Activated CD4-positive, alpha-beta T cell treated with anti-CD3 and anti-CD28 coated beads for 1 hour (primary cell): ENCODE results near the gene MYO1E.

Experiments used
- DNase-seq: peaks from one replicate; pipeline ENCODE4 v3.0.0-alpha.2; 2020

The MYO1E gene

GRCh38 chr15:59255680-59256336, 116.9 kb downstream of the MYO1E start:
- no peak for DNase-seq

- DNase-seq, result no peak
Observed at GRCh38 chr15:59252137-59252536, 120.5 kb downstream of the MYO1E start.

GRCh38 chr15:59251001-59251845, 121.4 kb downstream of the MYO1E start:
- DNase-seq, result no peak

GRCh38 chr15:59250249-59250648, 122.4 kb downstream of the MYO1E start:
- no peak for DNase-seq

- DNase-seq, result no peak
Observed at GRCh38 chr15:59249816-59250215, 122.9 kb downstream of the MYO1E start.

GRCh38 chr15:59247364-59247763, 125.3 kb downstream of the MYO1E start:
- DNase-seq, result peak; percentile 9

- no peak for DNase-seq
Observed at GRCh38 chr15:59245559-59245958, 127.1 kb downstream of the MYO1E start.

- DNase-seq, result no peak
Observed at GRCh38 chr15:59244337-59244736, 128.3 kb downstream of the MYO1E start.

GRCh38 chr15:59243622-59244021, 129.0 kb downstream of the MYO1E start:
- no peak for DNase-seq

GRCh38 chr15:59242649-59243048, 130.0 kb downstream of the MYO1E start:
- no peak for DNase-seq

GRCh38 chr15:59240036-59240435, 132.6 kb downstream of the MYO1E start:
- DNase-seq, result no peak

- DNase-seq, result no peak
Observed at GRCh38 chr15:59237924-59238331, 134.7 kb downstream of the MYO1E start.

GRCh38 chr15:59237119-59237855, 135.4 kb downstream of the MYO1E start:
- DNase-seq, result no peak

GRCh38 chr15:59236394-59236793, 136.3 kb downstream of the MYO1E start:
- DNase-seq, result no peak

GRCh38 chr15:59232476-59232875, 140.2 kb downstream of the MYO1E start:
- DNase-seq, result no peak

- DNase-seq, result no peak
Observed at GRCh38 chr15:59230531-59231055, 142.1 kb downstream of the MYO1E start.

- DNase-seq, result no peak
Observed at GRCh38 chr15:59229453-59229852, 143.2 kb downstream of the MYO1E start.

- DNase-seq, result no peak
Observed at GRCh38 chr15:59229015-59229414, 143.7 kb downstream of the MYO1E start.

GRCh38 chr15:59227021-59227420, 145.7 kb downstream of the MYO1E start:
- DNase-seq, result no peak

GRCh38 chr15:59224474-59224873, 148.2 kb downstream of the MYO1E start:
- DNase-seq, result no peak

- no peak for DNase-seq
Observed at GRCh38 chr15:59223736-59224135, 148.9 kb downstream of the MYO1E start.

- DNase-seq, result no peak
Observed at GRCh38 chr15:59222906-59223550, 149.6 kb downstream of the MYO1E start.
